Neural progenitor cell (in vitro differentiated cells): ENCODE results near the gene FOXK1.

Experiments used
- EZH2 ChIP-seq: fragments of 200-600 bp; sonication (generic); IDR thresholded peaks from 2 replicates; pipeline ENCODE4 v1.6.1; 2017; ENCODE audit warnings: antibody characterized with exemption, mild to moderate bottlenecking, moderate library complexity
- EZH2phosphoT487 ChIP-seq: fragments of 200-600 bp; sonication (generic); IDR thresholded peaks from 2 replicates; pipeline ENCODE4 v1.6.1; 2017; ENCODE audit warnings: antibody characterized with exemption
- TF ChIP-seq, protein P1 (sequence below): fragments of 200-600 bp; sonication (generic); IDR thresholded peaks from 2 replicates; pipeline ENCODE4 v1.5.1; 2017; ENCODE audit warnings: antibody characterized with exemption, mild to moderate bottlenecking

DNA sequence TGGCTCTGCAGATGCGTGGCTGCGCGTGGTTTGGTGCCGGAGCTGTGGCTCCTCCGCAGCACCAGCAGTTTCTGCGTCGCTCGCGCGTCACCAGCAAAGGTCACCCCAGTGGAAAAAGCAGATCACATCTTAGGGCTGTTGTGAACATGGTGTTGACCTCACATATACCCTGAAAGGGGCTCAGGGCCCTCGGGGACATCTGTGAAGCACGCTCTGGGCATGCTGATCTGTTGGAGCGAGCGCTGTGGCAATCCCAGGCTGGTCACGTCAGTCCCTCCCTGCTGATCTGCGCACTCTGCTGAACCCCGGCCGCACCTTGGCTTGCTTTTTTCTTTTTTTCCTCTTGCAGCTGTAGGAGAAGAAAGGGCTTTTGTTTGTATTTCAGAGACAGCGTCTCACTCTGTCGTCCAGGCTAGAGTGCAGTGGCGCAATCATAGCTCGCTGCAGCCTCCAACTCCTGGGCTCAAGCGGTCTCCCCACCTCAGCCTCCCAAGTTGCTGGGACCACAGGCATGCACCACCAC lies 60.0 kb downstream of the FOXK1 start:
- TF ChIP-seq, protein P1, sequence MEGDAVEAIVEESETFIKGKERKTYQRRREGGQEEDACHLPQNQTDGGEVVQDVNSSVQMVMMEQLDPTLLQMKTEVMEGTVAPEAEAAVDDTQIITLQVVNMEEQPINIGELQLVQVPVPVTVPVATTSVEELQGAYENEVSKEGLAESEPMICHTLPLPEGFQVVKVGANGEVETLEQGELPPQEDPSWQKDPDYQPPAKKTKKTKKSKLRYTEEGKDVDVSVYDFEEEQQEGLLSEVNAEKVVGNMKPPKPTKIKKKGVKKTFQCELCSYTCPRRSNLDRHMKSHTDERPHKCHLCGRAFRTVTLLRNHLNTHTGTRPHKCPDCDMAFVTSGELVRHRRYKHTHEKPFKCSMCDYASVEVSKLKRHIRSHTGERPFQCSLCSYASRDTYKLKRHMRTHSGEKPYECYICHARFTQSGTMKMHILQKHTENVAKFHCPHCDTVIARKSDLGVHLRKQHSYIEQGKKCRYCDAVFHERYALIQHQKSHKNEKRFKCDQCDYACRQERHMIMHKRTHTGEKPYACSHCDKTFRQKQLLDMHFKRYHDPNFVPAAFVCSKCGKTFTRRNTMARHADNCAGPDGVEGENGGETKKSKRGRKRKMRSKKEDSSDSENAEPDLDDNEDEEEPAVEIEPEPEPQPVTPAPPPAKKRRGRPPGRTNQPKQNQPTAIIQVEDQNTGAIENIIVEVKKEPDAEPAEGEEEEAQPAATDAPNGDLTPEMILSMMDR, result no peak
- TF ChIP-seq EZH2phosphoT487 (no peak), EZH2 (no peak)
